Endothelial cell of umbilical vein (primary cell): ENCODE measurements around the gene KRTAP4-5. TPM values are rescaled to one million over a fixed set of nuclear protein-coding genes. Genes with fewer than 3 reads are reported as not detected.

Experiments
- BruUV-seq: library from RNA; stranded (reverse); fragments of 400-500 nt; replicated peaks from 2 replicates; lab custom pipeline; 2021; lab: Mats Ljungman, UMichigan
- CTCF ChIA-PET: fragments of 300-600, 350-600 bp; sonication (Branson Sonifier 250); formaldehyde crosslinking; loops from one replicate; lab custom pipeline; 2021; ENCODE audit warnings: antibody characterized with exemption, inconsistent platforms; lab: Charles Lee
- POLR2A ChIA-PET: fragments of 300-600, 350-600 bp; sonication (Branson Sonifier 250); formaldehyde crosslinking; loops from one replicate; lab custom pipeline; 2021; ENCODE audit warnings: antibody characterized with exemption, inconsistent platforms; lab: Charles Lee
- DNase-seq: peaks from one replicate; pipeline ENCODE4 v3.0.0-alpha.2; 2011; ENCODE audit warnings: low read depth, low spot score
- FAIRE-seq: peaks from 2 replicates; lab custom pipeline; 2011; peaks lifted over from hg19 to GRCh38; lab: Jason Lieb, UNC
- H2AFZ ChIP-seq: 2 replicates; pipeline ENCODE4 v1.6.0; 2012; ENCODE audit warnings: low read depth, low read length, control low read depth, inconsistent platforms
- H3K27ac ChIP-seq: 2 replicates; pipeline ENCODE4 v1.5.1; 2011; ENCODE audit warnings: low read depth, mild to moderate bottlenecking, control low read depth, low read length, moderate library complexity; ENCODE audit not compliant: insufficient read depth
- H3K27me3 ChIP-seq, 2 experiments: 2 replicates each; pipeline versions ENCODE4 v1.6.0 to v1.6.1; 2011; ENCODE audit warnings: low read length in 2 of 2, mixed read lengths in 1 of 2; ENCODE audit not compliant: control insufficient read depth in 2 of 2, insufficient read depth in 2 of 2
- H3K36me3 ChIP-seq, 2 experiments: 2 replicates in 1 of 2; 3 replicates in 1 of 2; pipeline ENCODE4 v1.5.1; 2011; ENCODE audit warnings: low read length in 2 of 2, mild to moderate bottlenecking in 1 of 2, moderate library complexity in 1 of 2; ENCODE audit not compliant: control insufficient read depth in 2 of 2, insufficient read depth in 2 of 2; ENCODE audit errors: extremely low read depth in 1 of 2
- H3K4me1 ChIP-seq: 3 replicates; pipeline ENCODE4 v1.5.1; 2011; ENCODE audit warnings: mild to moderate bottlenecking, low read length; ENCODE audit not compliant: control insufficient read depth, insufficient read depth; ENCODE audit errors: extremely low read depth
- H3K4me2 ChIP-seq: 2 replicates; pipeline ENCODE4 v1.6.1; 2011; ENCODE audit warnings: low read length, control low read depth, mixed read lengths; ENCODE audit not compliant: insufficient read depth
- H3K4me3 ChIP-seq, 3 experiments: fragments of 200-600 bp in 1 of 3; sonication (generic), shearing (Covaris generic) in 1 of 3; replicated peaks in 1 of 3; 2 replicates each; pipeline ENCODE4 v1.5.1; 2011 to 2016; ENCODE audit warnings: control low read depth in 3 of 3, low read length in 3 of 3, mild to moderate bottlenecking in 2 of 3, inconsistent platforms in 1 of 3, low read depth in 1 of 3, moderate library complexity in 1 of 3; ENCODE audit not compliant: insufficient read depth in 1 of 3
- H3K79me2 ChIP-seq: 2 replicates; pipeline ENCODE4 v1.6.0; 2012; ENCODE audit warnings: low read length, inconsistent platforms; ENCODE audit not compliant: control insufficient read depth, insufficient read depth
- H3K9ac ChIP-seq: replicated peaks from 2 replicates; pipeline ENCODE3; 2011; ENCODE audit warnings: low read length, control low read depth; ENCODE audit not compliant: insufficient read depth; ENCODE audit errors: extremely low read depth
- H3K9me1 ChIP-seq: replicated peaks from 3 replicates; pipeline ENCODE4 v1.6.0; 2011; ENCODE audit warnings: mild to moderate bottlenecking, low read length; ENCODE audit not compliant: control insufficient read depth, insufficient read depth; ENCODE audit errors: extremely low read depth
- H3K9me3 ChIP-seq: replicated peaks from 2 replicates; pipeline ENCODE4 v1.5.1; 2012; ENCODE audit warnings: low read length, inconsistent platforms; ENCODE audit not compliant: control insufficient read depth, insufficient read depth
- H4K20me1 ChIP-seq: replicated peaks from 2 replicates; pipeline ENCODE3; 2011; ENCODE audit warnings: mild to moderate bottlenecking, low read length; ENCODE audit not compliant: control insufficient read depth, insufficient read depth; ENCODE audit errors: extremely low read depth
- EZH2 ChIP-seq: IDR thresholded peaks from 2 replicates; pipeline ENCODE4 v1.6.1; 2012; ENCODE audit warnings: borderline replicate concordance, low read depth, mild to moderate bottlenecking, moderate library complexity, low read length, inconsistent platforms; ENCODE audit not compliant: severe bottlenecking
- FOS ChIP-seq: IDR thresholded peaks from 2 replicates; pipeline ENCODE4 v1.6.1; 2011; ENCODE audit warnings: mild to moderate bottlenecking, low read length, moderate library complexity, borderline replicate concordance; ENCODE audit not compliant: insufficient read depth
- GATA2 ChIP-seq: IDR thresholded peaks from 2 replicates; pipeline ENCODE4 v1.7.0; 2011; ENCODE audit warnings: low read depth, mild to moderate bottlenecking, moderate library complexity, mixed read lengths, low read length; ENCODE audit not compliant: insufficient read length, insufficient read depth
- JUN ChIP-seq: IDR thresholded peaks from 2 replicates; pipeline ENCODE4 v1.6.1; 2011; ENCODE audit warnings: borderline replicate concordance, low read depth; ENCODE audit not compliant: insufficient read length, insufficient read depth
- MAX ChIP-seq: IDR thresholded peaks from 2 replicates; pipeline ENCODE4 v1.6.1; 2011; ENCODE audit not compliant: insufficient read depth, insufficient read length
- MYC ChIP-seq: IDR thresholded peaks from one replicate; pipeline ENCODE4 v1.6.1; 2011; ENCODE audit warnings: mild to moderate bottlenecking, low read depth, low read length
- POLR2A ChIP-seq: IDR thresholded peaks from 2 replicates; pipeline ENCODE4 v1.6.1; 2012; ENCODE audit warnings: low read depth, mild to moderate bottlenecking, control low read depth, low read length
- POLR2AphosphoS5 ChIP-seq: IDR thresholded peaks from 2 replicates; pipeline ENCODE4 v1.6.1; 2012; ENCODE audit warnings: low read depth, mild to moderate bottlenecking, control low read depth, low read length, moderate library complexity; ENCODE audit not compliant: insufficient read depth
- dilution Hi-C: fragments of 300-500 bp; cut with MboI; formaldehyde crosslinking; loops from one replicate; pipeline ENCODE4 v1.15.0; 2019; ENCODE audit warnings: low sequenced_read_pairs; ENCODE audit not compliant: extremely low pct_ligation_motif_present
- intact Hi-C: fragments of 100-400 bp; cut with micrococcal nuclease; formaldehyde crosslinking; loops from one replicate; pipeline ENCODE4 v1.10.0; 2022
- polyA plus RNA-seq, 4 experiments: library from polyadenylated mRNA; depleted of rRNA in 3 of 4; stranded (reverse) in 3 of 4; unstranded in 1 of 4; fragments of >200 nt; gene quantifications; 2 replicates each; pipeline versions ENCODE4 v1.2.1 to v1.2.3, GENCODE V29; 2011 to 2012; ENCODE audit warnings: missing spikeins in 1 of 4
- total RNA-seq: library from RNA; stranded (reverse); gene quantifications from 2 replicates; pipeline ENCODE4 v1.2.3, GENCODE V29; 2021
- TF ChIP-seq, protein P1 (sequence below), 2 donors: IDR thresholded peaks; 1 replicate in 1 of 2; 2 replicates in 1 of 2; pipeline ENCODE4 v1.5.1; 2011; ENCODE audit warnings: low read length in 2 of 2, mild to moderate bottlenecking in 2 of 2, moderate library complexity in 2 of 2, control low read depth in 1 of 2, inconsistent platforms in 1 of 2, low read depth in 1 of 2; ENCODE audit not compliant: insufficient read depth in 1 of 2; ENCODE audit errors: extremely low read depth in 1 of 2

KRTAP4-5 gene
- total and polyA plus RNA-seq, 2 donors (not counting 3 experiments of a cell fraction or from before 2014, with no cell fraction given) = not detected

DNA sequence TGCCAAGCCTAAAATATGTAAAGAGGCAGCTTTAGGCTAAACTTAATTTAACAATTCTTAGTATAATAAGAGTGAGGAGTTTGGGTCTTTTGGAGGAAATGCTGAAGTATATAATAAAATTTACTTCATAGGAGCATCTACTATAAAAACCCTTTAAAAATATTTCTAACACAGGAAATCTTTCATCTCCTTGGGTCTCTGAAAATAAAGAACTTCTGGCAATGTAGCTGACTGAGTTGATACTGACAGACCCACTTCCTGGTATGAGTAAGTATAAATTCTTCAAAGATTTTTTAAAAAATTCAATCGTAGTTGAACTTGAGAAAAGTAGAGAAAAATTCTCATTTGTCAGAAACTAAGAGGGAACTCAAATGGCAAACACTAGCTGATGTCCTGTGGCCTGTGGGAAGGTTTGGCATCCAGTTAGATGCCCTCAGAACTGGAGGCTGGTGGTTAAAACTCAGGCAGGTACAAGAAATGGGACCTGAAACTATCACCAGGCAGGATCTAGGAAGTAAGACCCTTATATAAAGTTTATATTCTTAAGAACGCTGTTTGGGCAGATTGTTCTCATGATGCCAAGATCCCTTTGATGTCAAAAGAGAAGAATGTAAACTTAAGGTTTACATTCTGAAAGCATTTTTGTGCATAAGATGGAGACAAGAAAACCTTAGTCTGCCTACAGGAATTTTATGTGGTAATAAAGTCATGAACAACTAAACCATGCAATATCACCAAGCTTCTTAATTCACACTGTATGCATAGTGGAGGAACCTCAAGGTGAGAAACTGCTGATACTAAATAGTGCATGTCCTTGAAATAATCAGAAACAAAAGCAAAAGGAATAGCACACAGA is 15.5 kb downstream of the KRTAP4-5 start:
- POLR2A ChIA-PET = no interaction called here

More for the DNA sequence above, 15.5 kb downstream of the KRTAP4-5 start:
- Histone ChIP-seq H3K4me1 (no peaks in the 10 kb centered on the region), H3K4me2 (no peak overlapping the region), H3K27ac (no peak overlapping the region), H3K27me3 (peaks cover 0 to 3% of the 10 kb centered on the region in 2 experiments), H4K20me1 (no peaks in the 10 kb centered on the region), H2AFZ (no peak overlapping the region), H3K9me1 (no peaks in the 10 kb centered on the region), H3K79me2 (no peaks in the 10 kb centered on the region), H3K36me3 (no peaks in the 10 kb centered on the region), H3K4me3 (no peak overlapping the region), H3K9ac (no peak overlapping the region), H3K9me3 (no peaks in the 10 kb centered on the region)
- no peak for TF ChIP-seq GATA2
- TF ChIP-seq FOS = no peak
- TF ChIP-seq JUN = no peak
- TF ChIP-seq MAX = no peak
- TF ChIP-seq EZH2 = no peak
- no peak for TF ChIP-seq POLR2AphosphoS5
- TF ChIP-seq, protein P1, sequence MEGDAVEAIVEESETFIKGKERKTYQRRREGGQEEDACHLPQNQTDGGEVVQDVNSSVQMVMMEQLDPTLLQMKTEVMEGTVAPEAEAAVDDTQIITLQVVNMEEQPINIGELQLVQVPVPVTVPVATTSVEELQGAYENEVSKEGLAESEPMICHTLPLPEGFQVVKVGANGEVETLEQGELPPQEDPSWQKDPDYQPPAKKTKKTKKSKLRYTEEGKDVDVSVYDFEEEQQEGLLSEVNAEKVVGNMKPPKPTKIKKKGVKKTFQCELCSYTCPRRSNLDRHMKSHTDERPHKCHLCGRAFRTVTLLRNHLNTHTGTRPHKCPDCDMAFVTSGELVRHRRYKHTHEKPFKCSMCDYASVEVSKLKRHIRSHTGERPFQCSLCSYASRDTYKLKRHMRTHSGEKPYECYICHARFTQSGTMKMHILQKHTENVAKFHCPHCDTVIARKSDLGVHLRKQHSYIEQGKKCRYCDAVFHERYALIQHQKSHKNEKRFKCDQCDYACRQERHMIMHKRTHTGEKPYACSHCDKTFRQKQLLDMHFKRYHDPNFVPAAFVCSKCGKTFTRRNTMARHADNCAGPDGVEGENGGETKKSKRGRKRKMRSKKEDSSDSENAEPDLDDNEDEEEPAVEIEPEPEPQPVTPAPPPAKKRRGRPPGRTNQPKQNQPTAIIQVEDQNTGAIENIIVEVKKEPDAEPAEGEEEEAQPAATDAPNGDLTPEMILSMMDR (IDR thresholded peaks at IDR 0.05; ENCODE audit: extremely low read depth in 1 of 2, insufficient read depth in 1 of 2, low read depth in 1 of 2, low read length in 2 of 2) = no peak
- TF ChIP-seq MYC = no peak
- no peak for TF ChIP-seq POLR2A
- FAIRE-seq (no peak), DNase-seq (no peak)
- intact Hi-C loops = no loop called here
- CTCF ChIA-PET = interaction anchor here (0.7 kb wide), 1 partner anchor 21 kb away, joined by 3 read pairs; no protein-coding TSS in a partner anchor
- BruUV-seq = no TSS peak
- dilution Hi-C loops = no loop called here
